ENCODE measurements around the gene FGF11. TPM values are rescaled to one million over a fixed set of nuclear protein-coding genes. Genes with fewer than 3 reads are reported as not detected.
"Not testable (repeated sequence)": the region's sequence is repeated elsewhere in the genome, so short reads cannot be mapped to it uniquely, and the experiment has no call there.

FGF11 gene
- total and polyA plus RNA-seq, 5 experiments from 2014 or later: 0.10 to 3.0 (median 0.32) TPM

DNA sequence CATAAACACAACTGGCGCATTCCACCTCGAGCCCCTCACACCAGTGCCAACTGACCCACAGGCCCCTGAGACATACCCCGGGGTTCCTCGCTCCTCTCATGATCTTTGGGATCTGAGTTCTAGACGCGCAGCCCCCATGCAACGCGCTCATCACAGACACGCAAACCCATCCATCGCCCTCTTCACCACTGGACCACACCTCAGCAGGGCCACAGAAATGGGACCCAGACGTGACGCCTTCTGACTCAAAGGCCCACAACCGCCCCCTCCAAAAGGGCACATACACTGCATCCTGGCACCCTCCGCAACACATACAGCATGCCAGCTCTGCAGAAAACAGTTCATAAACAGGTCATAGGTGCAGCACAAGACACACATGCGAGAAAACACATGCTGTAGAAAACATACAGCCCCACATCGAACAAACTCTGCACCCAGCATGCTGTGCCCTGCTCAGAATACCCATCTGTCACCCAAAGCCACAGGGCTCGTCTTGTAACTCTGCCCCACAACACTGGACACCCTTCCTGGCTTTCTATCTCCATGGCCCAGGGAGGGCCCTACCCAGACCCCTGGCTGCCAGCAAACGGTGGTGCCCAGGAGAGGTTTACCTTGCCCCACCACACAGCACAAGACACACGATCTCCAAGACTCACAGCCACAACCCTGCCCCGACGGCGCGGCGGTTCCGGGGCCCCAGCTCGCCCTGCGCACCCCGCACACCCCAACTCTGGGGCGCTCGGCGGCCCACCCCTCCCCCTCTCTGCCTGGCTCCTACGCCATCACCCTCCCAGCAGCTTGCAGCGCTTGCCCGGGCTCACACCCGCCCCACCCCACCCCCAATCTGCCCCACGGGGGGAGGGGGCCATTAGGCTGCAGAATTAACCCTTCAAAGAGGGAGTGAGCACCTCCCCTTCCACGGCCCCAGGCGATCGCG is 39.2 kb downstream of the FGF11 start:
- H3K36me3 Mint-ChIP-seq: peaks cover 0 to 14% (median 0%) of the 10 kb centered on the region in 3 donors
- H3K9me3 Mint-ChIP-seq: no peaks in the 10 kb centered on the region
- H3K27ac Mint-ChIP-seq: peak overlapping the region; percentile 97 to 99 (median 98)
- POLR2A ChIA-PET: interaction anchor here (0.6 to 12.5 kb wide), 27 partner anchors 8 to 241 kb away, joined by 3 to 295 read pairs (median 7); partner anchors contain the start of genes ACAP1, CHRNB1, FGF11 and FXR2
- peak; percentile 39 to 51 for ATAC-seq
- DNase-seq: peak; percentile 57 to 89 (median 76)
- H3K27me3 Mint-ChIP-seq: no peaks in the 10 kb centered on the region
- peak overlapping the region; percentile 90 to 100 (median 98) for H3K4me3 Mint-ChIP-seq
- peaks cover 42 to 84% (median 73%) of the 10 kb centered on the region in 4 donors for H3K4me1 Mint-ChIP-seq

DNA sequence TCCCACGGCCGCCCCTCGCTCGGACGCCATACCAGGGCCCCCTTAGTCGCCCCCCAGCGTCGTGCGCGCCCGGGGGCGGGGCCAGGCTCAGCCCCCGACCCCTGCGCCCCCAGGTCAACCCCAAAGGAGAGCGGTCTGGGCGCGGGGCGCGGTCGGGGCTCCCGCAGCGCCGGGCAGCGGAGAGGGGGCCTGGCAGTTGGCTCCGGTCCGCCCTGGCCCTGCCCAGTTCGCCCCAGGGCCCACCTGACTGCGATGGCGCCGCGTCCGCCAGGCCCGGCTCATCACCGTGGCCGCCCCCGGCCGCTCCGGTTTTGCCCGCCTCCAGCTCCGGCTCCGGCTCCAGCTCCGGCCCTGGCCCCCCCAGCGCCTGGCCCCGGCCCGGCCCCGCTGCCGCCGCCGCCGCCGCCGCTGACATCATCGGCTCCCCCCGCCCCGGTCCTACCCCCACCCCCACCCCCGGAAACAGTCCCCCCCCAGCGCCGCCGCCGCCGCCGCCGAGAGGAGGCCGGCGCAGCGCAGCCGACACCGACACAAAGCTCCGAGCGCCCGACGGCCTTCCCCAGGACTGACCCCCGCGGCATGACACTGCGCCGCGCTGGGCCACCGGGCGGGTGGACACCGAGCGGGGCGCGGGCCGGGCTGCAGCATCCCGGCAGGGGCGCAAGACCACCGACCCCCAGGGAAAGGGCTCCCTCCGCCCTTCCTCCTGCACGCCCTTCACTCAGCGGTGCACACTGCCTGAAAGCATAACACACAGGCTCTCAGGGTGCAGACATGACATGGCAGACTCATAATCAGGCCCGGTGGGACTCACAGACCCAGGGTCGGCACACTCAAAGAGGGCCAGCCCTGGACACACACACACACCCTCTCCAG is 40.1 kb downstream of the FGF11 start, which contains the start of gene ZBTB4:
Gene ZBTB4, minus strand, starts transcription at position 419 of the 876 bp plus-strand sequence. CDS start 12,830 bp downstream, outside the sequence.
- Mint-ChIP-seq H3K27me3 (no peaks in the 10 kb centered on the region), H3K27ac (peak within 1 kb of the TSS; percentile 97 to 100 (median 100)), H3K4me1 (peaks cover 45 to 79% (median 70%) of the 10 kb centered on the region in 4 donors), H3K36me3 (peaks cover 0 to 13% (median 0%) of the 10 kb centered on the region in 3 donors), H3K9me3 (no peaks in the 10 kb centered on the region), H3K4me3 (peak within 1 kb of the TSS; percentile 90 to 100 (median 98))
- ATAC-seq: peak; percentile 2 to 13
- POLR2A ChIA-PET: interaction anchor here (0.6 to 12.5 kb wide), 32 partner anchors 9 to 265 kb away, joined by 3 to 295 read pairs (median 6); partner anchors contain the start of genes ACAP1, CHRNB1, FGF11 and FXR2
- DNase-seq: peak; percentile 59 to 85 (median 74)

DNA sequence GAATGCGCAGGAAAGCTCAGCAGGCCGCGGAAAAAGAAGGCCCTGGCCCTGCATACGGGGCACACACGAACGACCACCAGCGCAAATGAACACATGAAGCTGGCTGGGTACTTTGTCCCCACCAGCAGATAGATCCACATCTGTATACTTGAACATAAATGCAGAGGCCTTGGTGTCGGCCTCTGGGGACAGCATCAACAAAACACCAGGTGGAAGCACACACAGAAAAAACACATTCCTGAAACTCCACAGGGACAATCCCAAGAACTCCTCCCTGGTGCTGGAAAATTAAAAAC is 40.7 kb downstream of the FGF11 start:
- H3K27ac Mint-ChIP-seq: peak overlapping the region; percentile 97 to 100 (median 99)
- DNase-seq (no peak), ATAC-seq (no peak)
- peaks cover 0 to 16% (median 0%) of the 10 kb centered on the region in 3 donors for H3K36me3 Mint-ChIP-seq
- POLR2A ChIA-PET: interaction anchor here (0.6 to 12.5 kb wide), 31 partner anchors 9 to 266 kb away, joined by 3 to 295 read pairs (median 5); partner anchors contain the start of genes ACAP1, CHRNB1, FGF11 and GABARAP
- peak overlapping the region; percentile 84 to 100 (median 93) for H3K4me3 Mint-ChIP-seq
- peaks cover 47 to 80% (median 73%) of the 10 kb centered on the region in 4 donors for H3K4me1 Mint-ChIP-seq
- H3K27me3 Mint-ChIP-seq: no peaks in the 10 kb centered on the region
- H3K9me3 Mint-ChIP-seq: no peaks in the 10 kb centered on the region

DNA sequence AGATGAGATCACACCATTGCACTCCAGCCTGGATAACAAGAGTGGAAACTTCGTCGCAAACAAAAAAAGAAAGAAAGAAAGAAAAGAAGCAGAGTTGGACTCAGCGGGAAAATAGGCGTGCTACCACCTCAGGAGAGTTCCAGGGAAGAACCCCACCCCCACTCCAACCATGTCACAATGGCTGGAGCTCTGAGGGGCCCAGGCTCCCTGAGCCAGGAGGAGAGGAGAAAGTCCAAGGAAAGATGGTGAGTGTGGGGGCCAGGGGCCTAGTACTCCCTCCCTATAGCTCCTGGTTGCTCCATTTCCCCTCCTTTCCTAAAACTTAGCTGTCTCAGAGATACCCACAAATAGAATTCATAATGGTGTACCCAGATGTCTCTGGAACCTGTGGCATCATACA is 42.0 kb downstream of the FGF11 start, which contains the start of gene SLC35G6:
Gene SLC35G6, plus strand, starts transcription at position 172 of the 400 bp plus-strand sequence. Its CDS starts 71 bp downstream, at position 243.
- peak within 1 kb of the TSS; percentile 85 to 100 (median 93) for H3K4me3 Mint-ChIP-seq
- peaks cover 0 to 16% (median 0%) of the 10 kb centered on the region in 3 donors for H3K36me3 Mint-ChIP-seq
- POLR2A ChIA-PET: interaction anchor here (0.7 to 12.5 kb wide), 13 partner anchors 10 to 678 kb away, joined by 3 to 295 read pairs (median 5); partner anchors contain the start of genes CHRNB1, MPDU1, TMEM102 and TP53
- peaks cover 50 to 78% (median 73%) of the 10 kb centered on the region in 4 donors for H3K4me1 Mint-ChIP-seq
- H3K9me3 Mint-ChIP-seq, DNase-seq, H3K27me3 Mint-ChIP-seq, ATAC-seq: not testable (repeated sequence)
- peak within 1 kb of the TSS; percentile 97 to 100 (median 100) for H3K27ac Mint-ChIP-seq

DNA sequence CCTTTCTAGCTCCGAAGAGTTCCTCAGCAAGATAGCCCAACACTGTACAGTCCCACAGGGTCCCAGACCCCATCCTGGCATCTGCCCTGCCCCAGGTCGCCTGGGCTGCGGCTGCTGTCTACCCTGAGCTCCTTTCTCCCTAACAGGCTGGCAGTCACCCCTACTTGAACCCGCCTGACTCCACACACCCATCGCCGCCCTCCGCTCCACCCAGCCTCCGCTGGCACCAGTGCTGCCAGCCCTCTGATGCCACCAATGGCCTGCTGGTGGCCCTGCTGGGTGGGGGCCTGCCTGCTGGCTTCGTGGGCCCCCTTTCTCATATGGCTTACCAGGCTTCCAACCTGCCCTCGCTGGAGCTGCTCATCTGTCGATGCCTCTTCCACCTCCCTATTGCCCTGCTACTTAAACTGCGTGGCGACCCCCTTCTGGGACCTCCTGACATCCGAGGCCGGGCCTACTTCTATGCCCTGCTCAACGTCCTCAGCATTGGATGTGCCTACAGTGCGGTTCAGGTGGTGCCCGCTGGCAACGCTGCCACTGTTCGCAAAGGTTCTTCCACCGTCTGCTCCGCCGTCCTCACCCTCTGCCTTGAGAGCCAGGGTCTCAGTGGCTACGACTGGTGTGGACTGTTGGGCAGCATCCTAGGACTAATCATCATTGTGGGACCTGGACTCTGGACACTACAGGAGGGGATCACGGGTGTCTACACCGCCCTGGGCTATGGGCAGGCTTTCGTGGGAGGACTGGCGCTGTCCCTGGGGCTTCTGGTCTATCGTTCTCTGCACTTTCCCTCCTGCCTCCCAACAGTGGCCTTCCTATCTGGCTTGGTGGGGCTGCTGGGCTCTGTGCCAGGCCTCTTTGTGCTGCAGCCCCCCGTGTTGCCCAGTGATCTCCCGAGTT is 42.8 kb downstream of the FGF11 start:
- Mint-ChIP-seq H3K27ac (peak overlapping the region; percentile 89 to 100 (median 100)), H3K4me1 (peaks cover 48 to 77% (median 72%) of the 10 kb centered on the region in 4 donors), H3K4me3 (peak overlapping the region; percentile 57 to 100 (median 99)), H3K36me3 (peaks cover 0 to 14% (median 0%) of the 10 kb centered on the region in 3 donors)
- not testable (repeated sequence) for H3K9me3 Mint-ChIP-seq, DNase-seq, ATAC-seq, H3K27me3 Mint-ChIP-seq
- POLR2A ChIA-PET: interaction anchor here (0.7 to 12.5 kb wide), 12 partner anchors 22 to 205 kb away, joined by 3 to 295 read pairs (median 14); partner anchors contain the start of genes CHRNB1, FGF11, MPDU1 and TMEM102

DNA sequence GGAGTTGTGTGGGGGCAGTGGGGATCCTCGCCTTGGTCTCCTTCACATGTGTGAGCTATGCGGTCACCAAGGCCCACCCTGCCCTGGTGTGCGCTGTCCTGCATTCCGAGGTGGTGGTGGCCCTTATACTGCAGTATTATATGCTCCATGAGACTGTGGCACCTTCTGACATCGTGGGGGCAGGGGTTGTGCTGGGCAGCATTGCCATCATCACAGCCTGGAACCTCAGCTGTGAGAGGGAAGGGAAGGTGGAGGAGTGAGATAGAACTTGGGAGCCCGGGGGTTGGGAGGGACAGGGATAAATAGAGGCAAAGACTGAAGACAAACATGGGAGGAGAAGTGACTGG is 43.4 kb downstream of the FGF11 start:
- H3K9me3 Mint-ChIP-seq, DNase-seq, ATAC-seq, H3K27me3 Mint-ChIP-seq: not testable (repeated sequence)
- Mint-ChIP-seq H3K36me3 (peaks cover 0 to 19% (median 0%) of the 10 kb centered on the region in 3 donors), H3K27ac (peak overlapping the region; percentile 97 to 100 (median 100)), H3K4me1 (peaks cover 48 to 77% (median 72%) of the 10 kb centered on the region in 4 donors), H3K4me3 (peak overlapping the region; percentile 95 to 100 (median 99))
- POLR2A ChIA-PET: interaction anchor here (0.6 to 6.4 kb wide), 8 partner anchors 28 to 263 kb away, joined by 3 to 132 read pairs (median 31); partner anchors contain the start of genes ACADVL, CHRNB1, DLG4 and FGF11

DNA sequence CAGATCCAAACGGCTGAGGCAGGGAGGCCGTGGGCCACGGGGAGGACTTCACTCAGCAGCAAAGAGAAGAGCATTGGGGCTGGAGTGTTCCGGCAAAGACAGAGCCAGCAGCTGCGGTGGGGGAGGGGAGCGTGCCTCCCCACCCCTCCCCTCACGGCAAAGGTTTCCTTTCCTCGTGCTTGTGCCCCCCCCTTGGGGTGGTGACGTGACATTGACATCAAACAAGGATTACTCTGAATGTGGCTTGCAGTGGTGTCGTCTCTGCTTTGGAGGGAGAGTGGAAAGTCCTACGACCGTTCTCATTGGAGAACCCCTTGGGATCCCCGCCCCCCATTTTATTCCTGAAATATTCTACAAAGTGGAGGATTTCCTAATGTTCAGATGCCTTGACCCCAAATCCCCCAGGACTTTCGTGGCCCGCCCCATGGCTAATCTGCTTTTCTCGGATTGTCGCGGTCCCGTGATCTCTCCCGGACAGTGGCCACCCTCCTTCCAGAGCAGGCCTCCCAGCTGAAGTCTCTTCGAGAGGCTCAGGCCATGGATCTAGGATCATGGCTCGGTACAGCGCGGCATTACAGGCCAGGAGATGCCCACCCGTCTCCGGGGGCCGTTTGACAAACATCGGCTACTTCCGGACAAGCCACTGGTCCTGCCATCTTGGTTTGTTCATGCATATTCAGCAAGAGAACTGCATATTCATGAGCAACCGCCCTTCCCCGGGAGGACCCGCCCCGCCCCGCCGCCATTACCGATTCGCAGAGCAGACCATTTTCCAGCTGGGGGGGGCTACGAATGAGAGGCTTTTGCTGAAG is 44.1 kb downstream of the FGF11 start:
- DNase-seq: peak; percentile 90 to 99 (median 95)
- Mint-ChIP-seq H3K36me3 (peaks cover 0 to 19% (median 0%) of the 10 kb centered on the region in 3 donors), H3K4me1 (peaks cover 43 to 76% (median 70%) of the 10 kb centered on the region in 4 donors), H3K4me3 (peak overlapping the region; percentile 95 to 100 (median 99)), H3K27ac (peak overlapping the region; percentile 97 to 100 (median 100)), H3K9me3 (no peaks in the 10 kb centered on the region), H3K27me3 (no peaks in the 10 kb centered on the region)
- POLR2A ChIA-PET: interaction anchor here (0.6 to 6.4 kb wide), 47 partner anchors 8 to 764 kb away, joined by 3 to 132 read pairs (median 5); partner anchors contain the start of genes ACADVL, ACAP1, CHRNB1 and CTC1
- ATAC-seq: peak; percentile 61 to 67

DNA sequence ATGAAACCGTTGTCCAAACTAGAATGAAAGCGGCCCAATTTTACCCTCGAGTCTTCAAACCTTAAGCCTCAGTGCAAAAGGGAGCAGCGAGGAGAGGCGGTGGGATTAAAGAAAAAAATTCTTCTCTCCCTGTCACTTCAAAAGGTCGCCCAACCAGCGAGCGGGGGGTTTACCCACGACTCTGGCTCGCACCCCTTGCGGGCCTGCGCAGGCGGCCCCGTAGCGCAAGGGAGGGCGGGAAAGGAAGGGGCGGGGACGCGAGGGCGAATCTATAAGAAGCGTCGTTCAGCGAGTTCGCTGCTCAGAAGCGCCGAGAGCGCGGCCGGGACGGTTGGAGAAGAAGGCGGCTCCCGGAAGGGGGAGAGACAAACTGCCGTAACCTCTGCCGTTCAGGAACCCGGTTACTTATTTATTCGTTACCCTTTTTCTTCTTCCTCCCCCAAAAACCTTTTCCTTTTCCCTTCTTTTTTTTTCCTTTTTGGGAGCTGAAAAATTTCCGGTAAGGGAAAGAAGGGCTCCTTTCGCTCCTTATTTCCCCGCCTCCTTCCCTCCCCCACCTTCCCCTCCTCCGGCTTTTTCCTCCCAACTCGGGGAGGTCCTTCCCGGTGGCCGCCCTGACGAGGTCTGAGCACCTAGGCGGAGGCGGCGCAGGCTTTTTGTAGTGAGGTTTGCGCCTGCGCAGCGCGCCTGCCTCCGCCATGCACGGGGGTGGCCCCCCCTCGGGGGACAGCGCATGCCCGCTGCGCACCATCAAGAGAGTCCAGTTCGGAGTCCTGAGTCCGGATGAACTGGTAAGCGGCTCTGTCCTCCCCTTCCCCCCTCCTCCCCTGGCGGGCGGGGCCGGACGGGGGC is 45.0 kb downstream of the FGF11 start, which contains the start of gene POLR2A:
Gene POLR2A, plus strand, starts transcription at position 300 of the 852 bp plus-strand sequence.
- Mint-ChIP-seq H3K9me3 (no peaks in the 10 kb centered on the region), H3K4me1 (peaks cover 46 to 80% (median 75%) of the 10 kb centered on the region in 4 donors), H3K4me3 (peak within 1 kb of the TSS; percentile 95 to 100 (median 99)), H3K27me3 (no peaks in the 10 kb centered on the region), H3K27ac (peak within 1 kb of the TSS; percentile 97 to 100 (median 100)), H3K36me3 (peaks cover 0 to 27% (median 0%) of the 10 kb centered on the region in 3 donors)
- POLR2A ChIA-PET: interaction anchor here (0.6 to 6.4 kb wide), 57 partner anchors 8 to 763 kb away, joined by 3 to 132 read pairs (median 5); partner anchors contain the start of genes ACAP1, CHRNB1, CTC1 and CYB5D1
- DNase-seq (peak; percentile 96 to 99 (median 98)), ATAC-seq (peak; percentile 59 to 67)

DNA sequence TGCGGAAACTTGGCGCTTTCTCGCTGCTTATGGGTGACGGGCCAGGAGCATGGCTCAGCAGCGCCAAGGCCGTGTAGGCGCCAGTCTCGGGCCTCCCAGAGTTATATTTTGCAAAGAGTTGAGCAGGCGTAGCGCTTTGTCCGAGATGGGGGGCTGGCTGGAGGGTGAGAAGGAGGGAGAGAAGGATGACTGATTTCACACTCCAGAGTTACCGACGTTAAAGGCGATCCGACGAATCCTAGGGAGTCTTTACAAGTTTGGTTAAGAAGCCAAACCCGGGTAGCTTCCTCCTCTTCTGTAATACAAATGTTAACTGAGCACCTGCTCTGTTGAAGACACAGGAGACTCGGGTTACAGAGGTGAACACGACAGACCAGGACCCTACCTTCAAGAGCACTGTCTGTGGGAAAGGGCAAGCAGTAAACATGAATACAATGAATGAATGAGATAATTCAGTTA is 45.6 kb downstream of the FGF11 start:
- Mint-ChIP-seq H3K4me3 (peak overlapping the region; percentile 95 to 100 (median 99)), H3K4me1 (peaks cover 49 to 83% (median 78%) of the 10 kb centered on the region in 4 donors), H3K36me3 (peaks cover 0 to 32% (median 0%) of the 10 kb centered on the region in 3 donors), H3K27me3 (no peaks in the 10 kb centered on the region), H3K27ac (peak overlapping the region; percentile 97 to 100 (median 100)), H3K9me3 (no peaks in the 10 kb centered on the region)
- POLR2A ChIA-PET: interaction anchor here (0.6 to 6.4 kb wide), 47 partner anchors 9 to 762 kb away, joined by 3 to 132 read pairs (median 5); partner anchors contain the start of genes ACAP1, CHRNB1, CTC1 and DVL2
- ATAC-seq: peak in 1 of 2 donors; percentile 26
- DNase-seq: no peak

Measured in naive thymus-derived CD8-positive, alpha-beta T cell (primary cell).